Glomerular endothelial cell (primary cell): Measurements from ENCODE around the gene MYL10. TPM values are rescaled to one million over a fixed set of nuclear protein-coding genes. Genes with fewer than 3 reads are reported as not detected.
A peak's percentile ranks its signal among the peaks of the same experiment; 100 is the strongest.
"Not testable (repeated sequence)": the region's sequence is repeated elsewhere in the genome, so short reads cannot be mapped to it uniquely, and the experiment has no call there.

ENCODE experiments used
- DNase-seq: peaks from one replicate; pipeline ENCODE4 v3.0.0-alpha.2; 2011; ENCODE audit warnings: low read depth, low spot score; ENCODE audit errors: extremely low read depth
- total RNA-seq: library from RNA; depleted of rRNA; stranded (reverse); fragments of >200 nt; gene quantifications from 2 replicates; pipeline ENCODE4 v1.2.3, GENCODE V29; 2015

Gene MYL10
- total RNA-seq, 1 donor from 2014 or later: not detected

GRCh38 chr7:101620991-101621390 lies 8.1 kb downstream of the MYL10 start:
- DNase-seq: no peak

- DNase-seq: no peak
Measured at GRCh38 chr7:101620395-101620794, 8.7 kb downstream of the MYL10 start.

- no peak for DNase-seq
Measured at GRCh38 chr7:101618916-101619315, 10.2 kb downstream of the MYL10 start.

GRCh38 chr7:101618207-101618839 lies 10.8 kb downstream of the MYL10 start:
- DNase-seq: no peak

GRCh38 chr7:101617451-101618206 lies 11.5 kb downstream of the MYL10 start:
- DNase-seq: no peak

GRCh38 chr7:101615446-101615845 lies 13.7 kb downstream of the MYL10 start:
- no peak for DNase-seq

- DNase-seq: no peak
Measured at GRCh38 chr7:101614939-101615302, 14.2 kb downstream of the MYL10 start.

GRCh38 chr7:101614098-101614938 lies 14.8 kb downstream of the MYL10 start:
- no peak for DNase-seq

- DNase-seq: no peak
Measured at GRCh38 chr7:101612885-101613515, 16.1 kb downstream of the MYL10 start.

- DNase-seq: no peak
Measured at GRCh38 chr7:101608772-101609713, 20.1 kb downstream of the MYL10 start.

- no peak for DNase-seq
Measured at GRCh38 chr7:101606498-101606923, 22.6 kb downstream of the MYL10 start.

- no peak for DNase-seq
Measured at GRCh38 chr7:101605611-101606497, 23.2 kb downstream of the MYL10 start.

- not testable (repeated sequence) for DNase-seq
Measured at GRCh38 chr7:101604934-101605332, 24.2 kb downstream of the MYL10 start.

GRCh38 chr7:101604331-101604933 lies 24.7 kb downstream of the MYL10 start:
- DNase-seq: no peak

- peak; percentile 23 for DNase-seq
Measured at GRCh38 chr7:101602484-101603241, 26.4 kb downstream of the MYL10 start.

- DNase-seq: no peak
Measured at GRCh38 chr7:101602082-101602481, 27.0 kb downstream of the MYL10 start.

GRCh38 chr7:101599787-101600186 lies 29.3 kb downstream of the MYL10 start:
- DNase-seq: no peak
